ENCODE measurements around the gene ZNF680.
A peak's percentile ranks its signal among the peaks of the same experiment; 100 is the strongest.
"Not testable (repeated sequence)": the region's sequence is repeated elsewhere in the genome, so short reads cannot be mapped to it uniquely, and the experiment has no call there.

Gene ZNF680

GRCh38 chr7:64555046-64555445, 7.8 kb downstream of the ZNF680 start:
- no peak for DNase-seq

- not testable (repeated sequence) for DNase-seq
These were observed 8.7 kb downstream of the ZNF680 start for GRCh38 chr7:64554188-64554587.

- no peak for DNase-seq
These were observed 11.3 kb downstream of the ZNF680 start for GRCh38 chr7:64551375-64552142.

GRCh38 chr7:64544010-64544409, 18.9 kb downstream of the ZNF680 start:
- no peak for DNase-seq

- DNase-seq, result no peak
These were observed 21.2 kb downstream of the ZNF680 start for GRCh38 chr7:64541438-64542359.

- no peak for DNase-seq
These were observed 29.1 kb downstream of the ZNF680 start for GRCh38 chr7:64533756-64534155.

GRCh38 chr7:64528770-64529169, 34.1 kb downstream of the ZNF680 start:
- DNase-seq, result no peak

GRCh38 chr7:64521409-64521984, 41.4 kb downstream of the ZNF680 start:
- no peak for DNase-seq

- no peak for DNase-seq
These were observed 46.4 kb downstream of the ZNF680 start for GRCh38 chr7:64516451-64516850.

GRCh38 chr7:64515781-64516180, 47.1 kb downstream of the ZNF680 start:
- no peak for DNase-seq

- DNase-seq, result no peak
These were observed 47.5 kb downstream of the ZNF680 start for GRCh38 chr7:64515330-64515729.

- DNase-seq, result no peak
These were observed 53.3 kb downstream of the ZNF680 start for GRCh38 chr7:64509583-64509982.

GRCh38 chr7:64504581-64505120, 58.2 kb downstream of the ZNF680 start:
- no peak for DNase-seq

GRCh38 chr7:64498270-64498669, 64.6 kb downstream of the ZNF680 start:
- no peak for DNase-seq

- peak; percentile 19 for DNase-seq
These were observed 67.9 kb downstream of the ZNF680 start for GRCh38 chr7:64494912-64495461.

- no peak for DNase-seq
These were observed 77.2 kb downstream of the ZNF680 start for GRCh38 chr7:64485623-64486022.

Measured in NCI-H774 (cell line).